GM19455 (cell line): ENCODE measurements around the gene COMMD1.
"Not testable (repeated sequence)": the region's sequence is repeated elsewhere in the genome, so short reads cannot be mapped to it uniquely, and the experiment has no call there.

Source experiments
- ATAC-seq: cut with Tn5 transposase; IDR thresholded peaks from one replicate; pipeline ENCODE4 v1.9.1; 2021; ENCODE audit not compliant: unreplicated experiment

The COMMD1 gene

DNA sequence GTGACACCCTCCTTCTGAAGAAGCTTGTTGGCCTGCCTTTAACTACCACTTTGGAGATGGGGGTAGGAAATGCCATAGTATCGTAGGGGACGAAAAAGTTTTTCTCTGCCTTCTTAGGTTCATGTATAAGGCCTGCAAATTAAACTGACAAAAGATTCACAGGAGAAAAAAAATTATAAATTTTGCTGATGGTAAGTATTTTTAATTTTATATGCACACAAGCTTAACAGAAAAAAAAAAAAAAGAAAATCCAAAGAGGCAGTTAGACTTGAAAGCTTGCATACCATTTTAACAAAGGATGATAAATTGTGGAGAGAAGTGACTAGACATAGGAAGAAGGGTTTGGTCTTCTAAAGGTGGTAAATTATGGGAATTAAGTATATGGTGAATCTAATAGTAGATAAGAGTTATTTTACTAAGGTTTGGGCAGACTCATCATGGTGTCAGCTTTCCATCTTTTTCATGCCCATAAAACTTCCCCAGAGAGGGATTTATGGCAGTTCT lies 227.9 kb downstream of the COMMD1 start:
- no peak for ATAC-seq

DNA sequence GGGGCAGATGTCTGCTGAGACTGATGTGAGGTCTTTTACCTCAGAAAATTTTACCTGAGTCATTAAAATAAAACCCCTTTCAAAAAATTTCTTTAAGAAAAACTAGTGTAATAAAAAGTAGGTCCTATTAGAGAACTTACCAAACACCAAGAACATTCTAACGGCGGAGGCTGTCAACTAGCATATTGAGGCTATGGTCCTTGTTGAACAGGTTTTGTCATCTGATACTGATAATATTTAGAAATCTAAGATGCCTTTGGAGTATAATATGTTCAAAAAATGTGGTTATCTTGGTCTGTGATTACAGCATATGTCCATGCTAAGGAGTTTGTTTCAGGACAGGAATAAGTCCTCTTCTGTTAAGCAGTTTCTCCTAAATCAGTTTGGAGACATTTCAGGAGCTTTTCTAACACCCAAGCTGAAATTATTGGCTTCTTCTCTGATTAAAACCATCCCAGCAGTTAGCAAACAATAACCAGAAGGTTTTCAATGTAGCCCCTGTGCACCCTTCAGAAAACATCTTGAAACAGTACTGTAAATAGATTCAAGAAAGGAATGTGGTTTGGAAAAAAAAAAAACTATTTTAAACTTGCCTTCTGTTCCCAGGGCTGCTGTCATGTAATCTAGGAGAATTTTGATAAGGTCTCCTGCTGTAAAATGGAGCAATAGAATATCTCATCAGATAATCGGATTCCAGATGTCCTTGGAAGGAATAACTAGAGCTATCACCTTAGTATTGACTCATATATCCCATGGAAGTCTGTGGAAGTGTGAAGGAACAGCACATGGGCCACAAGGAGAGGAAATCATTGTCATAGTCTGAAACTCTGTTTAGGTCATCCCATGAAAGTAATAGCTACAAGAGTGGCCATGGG lies 231.7 kb downstream of the COMMD1 start:
- ATAC-seq, result no peak

DNA sequence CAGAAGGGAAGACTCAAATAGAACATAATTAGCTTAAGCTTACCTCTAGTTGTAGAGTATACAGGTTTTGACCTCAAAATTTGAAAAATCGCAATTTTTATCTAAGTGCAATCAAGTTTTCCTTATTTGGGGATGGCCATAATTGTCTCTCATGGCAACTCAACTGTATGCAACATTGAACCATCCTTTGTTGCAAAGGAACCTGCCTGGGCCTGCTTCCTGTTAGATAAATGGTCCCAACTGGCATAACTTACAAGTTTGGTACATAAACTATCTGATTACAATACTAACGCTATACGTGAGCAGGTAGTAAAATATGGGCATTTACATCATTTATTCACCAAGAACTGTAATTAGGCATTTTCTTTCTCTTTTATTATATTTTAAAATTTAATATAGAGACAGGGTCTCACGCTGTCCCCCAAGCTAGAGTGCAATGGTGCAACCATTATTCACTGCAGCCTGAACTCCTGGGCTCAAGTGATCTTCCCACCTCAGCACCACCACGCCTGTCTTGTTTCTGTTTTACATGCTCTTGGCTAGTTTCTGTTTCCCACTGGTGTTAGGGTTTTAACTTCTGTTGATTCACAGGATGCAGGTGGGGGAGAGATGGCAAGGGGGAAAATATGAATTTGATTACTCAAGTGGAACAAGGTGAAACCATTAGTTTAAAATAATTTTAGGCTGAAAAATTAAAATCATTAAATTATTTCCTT lies 235.1 kb downstream of the COMMD1 start:
- peak; percentile 53 for ATAC-seq

DNA sequence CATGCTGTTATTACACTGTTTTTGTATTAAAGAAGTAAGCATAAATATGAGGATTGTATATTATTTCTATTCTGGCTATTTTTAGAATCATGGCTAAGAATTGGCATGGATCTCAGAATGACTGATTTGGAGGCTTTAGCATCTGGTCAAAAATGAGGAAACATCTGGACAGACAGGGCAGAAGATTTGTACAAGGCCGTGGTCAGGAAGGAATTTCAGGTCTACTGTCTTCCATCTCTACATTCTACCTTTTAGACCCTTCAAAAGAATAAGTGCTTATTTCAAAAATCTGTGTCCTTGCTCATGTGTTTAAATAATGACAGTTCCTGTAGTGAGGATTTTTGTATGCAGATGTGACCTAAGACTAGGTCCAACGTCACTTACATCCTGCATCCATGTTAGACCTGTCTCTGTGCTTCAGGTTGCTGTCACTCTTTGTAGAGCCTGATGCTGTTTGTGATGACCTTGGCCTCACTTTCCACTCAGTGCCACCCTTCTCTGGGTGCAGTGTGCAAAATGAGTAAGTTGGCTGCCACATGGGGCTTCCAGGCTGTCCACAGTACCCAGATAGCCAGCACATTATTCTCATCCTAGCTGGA lies 235.8 kb downstream of the COMMD1 start:
- no peak for ATAC-seq

DNA sequence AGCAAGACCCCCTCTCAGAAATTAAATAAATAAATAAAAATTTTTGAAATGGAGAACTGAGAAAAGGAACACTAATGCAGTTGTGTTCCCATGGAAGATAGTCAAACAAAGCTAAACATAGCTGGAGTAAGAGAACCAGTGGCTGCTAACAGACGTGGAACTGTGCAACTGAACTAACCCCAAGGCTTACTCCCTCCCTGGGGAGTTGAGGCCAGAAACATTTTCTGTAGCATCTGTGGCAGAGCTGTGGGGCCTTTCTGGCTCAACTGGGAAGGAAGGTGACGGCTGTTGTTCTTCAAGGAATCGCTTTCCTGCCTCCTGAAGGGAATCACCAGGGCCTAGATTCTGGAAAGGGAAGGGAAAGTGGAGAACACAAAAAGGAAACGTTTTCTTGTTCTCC lies 236.6 kb downstream of the COMMD1 start:
- no peak for ATAC-seq

DNA sequence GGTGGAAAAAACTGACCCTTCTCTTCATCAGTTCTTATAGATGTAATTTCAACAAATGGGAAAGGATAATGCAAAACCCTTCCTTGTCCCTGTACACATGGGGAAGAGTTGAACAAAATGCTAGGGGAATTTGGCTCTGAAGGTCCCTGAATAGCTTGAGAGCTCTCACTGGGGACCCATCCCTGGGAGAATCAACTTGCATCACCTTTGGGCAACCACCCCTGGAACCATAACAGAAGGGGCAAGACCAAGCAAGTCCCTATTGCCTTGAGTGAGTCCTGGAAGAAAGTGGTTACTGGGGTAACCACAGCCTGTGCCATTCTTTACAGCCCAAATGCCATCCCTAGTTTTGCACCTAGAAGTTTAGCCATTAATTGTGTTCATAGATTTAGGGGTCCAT lies 238.2 kb downstream of the COMMD1 start:
- ATAC-seq, result no peak

DNA sequence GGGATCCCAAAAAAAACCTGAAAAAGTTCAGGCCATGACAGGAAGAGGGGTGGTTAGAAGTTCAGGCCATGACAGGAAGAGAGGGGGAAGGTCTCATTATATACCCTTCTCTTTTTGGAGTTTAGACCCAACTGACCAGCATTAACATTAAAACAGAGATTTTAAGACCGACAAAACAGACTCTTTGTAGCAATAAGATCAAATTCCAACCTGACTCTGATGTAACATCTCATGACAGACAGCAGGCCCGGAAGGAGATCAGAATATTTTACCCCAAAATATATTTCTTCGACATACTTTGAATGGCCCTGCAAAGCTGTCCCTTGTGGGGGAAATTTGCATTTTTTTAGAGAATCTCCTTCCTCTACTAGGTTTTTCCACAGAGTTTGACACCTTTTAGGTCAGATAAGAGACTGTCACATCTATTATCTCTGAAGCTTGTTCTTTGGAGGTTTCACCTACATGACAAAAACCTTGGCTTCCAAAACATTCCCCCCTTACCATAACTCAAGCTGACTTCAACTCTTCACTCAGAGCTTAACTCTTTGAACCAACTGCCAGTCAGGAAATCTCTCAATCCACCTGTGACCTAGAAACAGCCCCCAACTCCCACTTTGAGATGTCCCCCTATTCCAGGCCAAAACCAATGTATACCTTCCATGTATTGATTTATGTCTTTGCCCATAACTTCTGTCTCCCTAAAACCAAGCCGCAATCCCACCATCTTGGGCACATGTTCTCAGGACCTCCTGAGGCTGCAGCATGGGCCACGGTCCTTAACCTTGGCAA lies 239.4 kb downstream of the COMMD1 start:
- ATAC-seq, result no peak

DNA sequence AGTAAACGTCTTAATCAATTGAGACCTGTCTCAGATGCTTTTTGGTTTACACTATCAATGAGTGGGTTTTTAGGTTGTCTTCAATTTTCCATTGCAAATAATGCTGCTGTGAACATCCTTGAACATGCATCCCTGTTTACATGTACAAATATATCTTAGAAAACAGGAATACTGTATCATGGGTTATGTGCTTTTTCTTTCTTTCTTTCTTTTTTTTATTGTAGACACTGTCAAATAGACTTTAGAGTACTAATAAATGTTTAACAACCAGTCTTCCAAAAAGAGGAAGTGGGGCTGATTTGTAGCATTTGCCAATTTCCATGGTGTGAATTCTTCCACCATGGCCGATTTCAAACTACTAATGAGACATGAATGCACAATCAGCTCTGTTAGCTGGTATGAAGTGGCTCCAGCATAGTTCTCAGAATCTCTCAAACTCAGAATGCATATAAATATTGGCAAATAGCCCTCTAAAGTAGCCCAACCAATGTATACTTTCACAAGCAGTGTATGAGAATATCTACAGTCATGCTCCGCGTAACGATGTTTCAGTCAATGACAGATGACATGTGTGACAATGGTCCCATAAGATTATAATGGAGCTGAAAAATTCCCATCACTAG lies 240.1 kb downstream of the COMMD1 start:
- no peak for ATAC-seq

DNA sequence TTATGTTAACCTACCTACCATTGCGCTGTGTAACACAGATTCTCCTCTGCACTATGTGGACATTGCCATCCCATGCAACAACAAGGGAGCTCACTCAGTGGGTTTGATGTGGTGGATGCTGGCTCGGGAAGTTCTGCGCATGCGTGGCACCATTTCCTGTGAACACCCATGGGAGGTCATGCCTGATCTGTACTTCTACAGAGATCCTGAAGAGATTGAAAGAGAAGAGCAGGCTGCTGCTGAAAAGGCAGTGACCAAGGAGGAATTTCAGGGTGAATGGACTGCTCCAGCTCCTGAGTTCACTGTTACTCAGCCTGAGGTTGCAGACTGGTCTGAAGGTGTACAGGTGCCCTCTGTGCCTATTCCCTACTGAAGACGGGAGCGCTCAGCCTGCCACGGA lies 241.3 kb downstream of the COMMD1 start:
- ATAC-seq, result not testable (repeated sequence)

DNA sequence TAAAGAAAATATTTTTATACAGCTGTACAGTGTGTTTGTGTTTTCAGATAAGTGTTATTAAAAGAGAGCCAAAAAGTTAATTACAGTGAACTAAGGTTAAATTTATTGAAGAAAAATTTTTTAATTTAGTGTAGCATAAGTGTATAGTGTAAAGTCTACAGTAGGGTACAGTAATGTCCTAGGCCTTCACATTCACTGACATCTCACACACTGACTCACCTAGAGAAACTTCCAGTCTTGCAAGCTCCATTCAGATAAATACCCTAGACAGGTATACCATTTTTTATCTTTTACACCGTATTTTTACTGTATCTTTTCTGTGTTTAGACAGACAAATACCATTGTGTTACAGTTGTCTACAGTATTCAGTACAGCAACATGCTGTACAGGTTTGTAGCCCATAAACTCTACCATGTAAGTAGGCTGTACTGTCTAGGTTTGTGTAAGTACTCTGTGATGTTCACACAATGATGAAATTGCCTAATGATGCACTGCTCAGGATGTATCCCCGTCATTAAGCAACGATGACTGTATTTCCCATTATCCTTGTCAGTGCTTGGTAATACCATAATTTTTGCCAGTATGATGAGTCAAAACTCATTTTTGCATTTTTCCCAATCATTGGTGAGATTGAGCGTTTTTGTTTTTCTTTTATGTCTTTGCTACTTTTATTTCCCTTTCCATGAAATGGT lies 242.3 kb downstream of the COMMD1 start:
- no peak for ATAC-seq

DNA sequence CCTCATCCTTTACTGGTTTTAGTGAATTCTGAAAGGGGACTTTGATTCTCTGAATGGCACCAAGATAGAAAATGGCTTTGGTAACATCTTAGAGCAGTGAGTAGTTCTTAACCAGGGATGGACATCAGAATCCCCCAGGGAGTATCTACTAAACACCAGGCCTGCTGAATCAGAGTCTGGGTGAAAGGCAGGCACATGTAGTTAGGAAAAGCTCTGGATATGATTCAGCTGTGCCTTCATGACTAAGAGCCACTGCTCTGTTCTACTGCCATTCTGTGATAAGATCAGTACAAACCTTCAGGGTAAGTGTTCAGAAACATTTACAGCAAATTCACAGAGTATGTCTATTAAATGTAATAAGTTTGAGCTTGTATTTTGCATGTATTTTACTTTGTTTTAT lies 244.2 kb downstream of the COMMD1 start:
- no peak for ATAC-seq

DNA sequence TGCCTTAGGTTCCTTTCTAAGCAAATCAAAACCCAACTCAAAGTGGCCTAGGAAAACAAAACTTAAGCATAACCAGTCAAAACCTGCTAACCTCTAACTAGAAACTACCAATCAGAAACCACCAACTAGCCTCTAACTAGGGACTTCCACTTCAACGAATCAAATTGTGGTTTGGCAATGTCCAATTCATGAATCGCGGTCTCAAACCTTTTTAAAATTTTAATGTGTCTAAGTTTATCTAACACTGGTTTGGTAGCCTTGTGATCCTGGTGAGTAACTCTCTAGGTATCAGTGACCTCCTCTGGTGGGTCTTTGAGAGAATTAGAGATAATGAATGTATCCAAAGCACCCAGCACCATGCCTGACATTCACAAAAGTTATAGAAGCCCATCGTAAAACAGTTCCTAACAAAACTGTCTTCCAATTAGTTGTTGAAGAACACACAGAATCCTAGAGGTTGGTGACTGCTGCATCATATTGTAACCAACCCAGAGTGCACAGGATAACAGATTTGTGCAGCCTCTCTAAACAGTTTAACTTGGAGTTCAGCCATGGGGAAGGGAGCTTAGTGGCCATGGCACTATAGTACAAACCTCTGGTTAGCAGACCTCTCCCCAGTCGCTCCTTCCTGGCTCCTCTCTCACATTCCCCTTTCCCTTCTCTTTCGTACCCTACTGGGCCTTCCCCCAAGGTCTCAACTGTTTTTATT lies 245.3 kb downstream of the COMMD1 start:
- no peak for ATAC-seq

DNA sequence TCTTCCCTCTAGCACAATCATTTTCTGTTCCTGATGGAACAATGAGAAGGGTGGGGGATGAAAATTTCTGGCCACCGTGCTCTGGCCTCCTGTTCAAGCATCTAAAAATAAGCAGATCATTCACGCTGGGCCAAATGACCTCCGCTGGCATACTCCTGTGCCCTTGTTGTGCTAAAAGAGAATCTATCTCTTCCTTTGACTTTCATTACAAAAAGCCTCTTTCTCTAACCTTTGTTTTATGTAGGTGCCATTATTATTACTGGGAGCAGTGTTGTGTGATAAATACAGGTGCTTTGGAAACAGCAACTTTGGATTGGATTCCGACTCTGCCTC lies 245.8 kb downstream of the COMMD1 start:
- no peak for ATAC-seq

DNA sequence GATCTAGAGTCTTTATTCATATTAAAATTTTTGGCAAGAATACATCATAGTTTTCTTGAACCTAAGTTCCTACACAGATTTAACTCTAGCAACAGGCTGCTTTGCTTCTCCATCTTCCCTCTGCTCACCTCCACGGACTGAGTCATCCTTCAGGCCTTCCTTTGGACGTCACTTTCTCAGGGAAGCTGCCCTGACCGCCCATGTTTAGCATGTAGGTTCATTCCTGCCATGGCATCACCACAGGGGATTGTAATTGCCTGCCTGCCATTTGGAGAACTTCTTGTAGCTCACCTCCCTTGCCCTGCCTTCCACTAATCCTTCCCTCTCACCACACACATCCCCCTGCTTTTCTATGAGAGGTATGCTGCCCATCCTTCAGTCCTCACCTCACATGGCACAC lies 246.5 kb downstream of the COMMD1 start:
- no peak for ATAC-seq

DNA sequence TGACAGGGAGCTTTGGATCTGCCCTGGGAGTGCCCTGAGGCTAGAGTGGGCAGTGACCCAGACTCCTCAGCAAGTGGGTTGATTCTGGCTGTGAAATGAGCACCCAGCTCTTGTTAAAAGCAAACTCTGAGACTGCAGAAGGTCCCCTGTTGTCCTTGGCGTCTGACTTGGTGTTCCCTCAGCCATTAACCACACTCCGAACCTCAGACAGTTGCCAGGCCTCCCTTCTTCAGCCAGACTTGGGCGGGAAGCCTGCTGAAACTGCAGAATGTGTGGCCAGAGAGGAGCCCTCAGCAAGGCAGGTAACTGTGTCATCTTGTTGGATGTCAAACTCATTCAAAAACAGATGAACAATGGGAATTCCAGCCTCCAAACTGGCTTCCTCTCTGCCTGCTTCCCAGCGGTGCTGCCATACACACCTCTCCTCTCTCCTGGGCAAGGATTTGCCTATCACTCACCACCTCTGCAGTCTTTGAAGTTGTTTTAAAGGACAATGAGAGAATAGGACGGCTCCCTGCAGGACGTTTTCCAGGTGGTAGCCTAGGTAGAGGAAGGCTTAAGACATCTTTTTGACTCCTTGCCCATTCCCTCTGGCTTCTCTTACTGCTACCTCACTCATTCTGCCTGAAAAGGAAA lies 251.5 kb downstream of the COMMD1 start:
- no peak for ATAC-seq

DNA sequence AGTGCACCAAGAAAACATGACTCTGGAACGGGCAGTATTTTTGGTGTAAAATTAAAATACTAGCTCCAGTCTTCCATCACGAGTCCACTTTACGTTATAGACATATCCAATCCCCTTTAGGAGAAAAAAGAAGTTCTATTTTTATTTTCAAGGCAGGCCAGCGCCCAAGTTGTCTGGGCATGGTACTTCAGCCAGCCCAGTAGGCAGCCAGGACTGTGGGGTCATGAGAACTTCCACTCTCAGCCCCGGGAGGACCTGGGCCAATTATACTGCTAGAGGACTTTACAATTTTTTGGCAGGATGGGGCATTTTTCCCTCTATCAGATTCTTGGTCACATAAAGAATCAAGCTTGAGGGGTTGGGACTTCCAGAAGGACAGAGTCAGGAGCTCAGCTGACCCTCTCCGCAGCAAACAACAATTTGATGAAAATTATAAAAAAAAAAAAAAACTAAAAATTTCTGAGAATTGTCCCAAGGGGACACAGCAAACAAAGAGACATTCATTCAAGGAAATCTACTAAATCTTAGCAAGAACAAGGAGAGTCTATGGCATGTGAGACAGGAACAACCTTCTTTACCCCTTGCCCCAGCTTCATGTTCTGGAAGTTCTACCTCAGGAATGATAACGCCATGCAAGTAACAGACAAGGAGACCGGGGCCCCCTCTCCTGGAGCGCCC lies 253.1 kb downstream of the COMMD1 start:
- no peak for ATAC-seq

DNA sequence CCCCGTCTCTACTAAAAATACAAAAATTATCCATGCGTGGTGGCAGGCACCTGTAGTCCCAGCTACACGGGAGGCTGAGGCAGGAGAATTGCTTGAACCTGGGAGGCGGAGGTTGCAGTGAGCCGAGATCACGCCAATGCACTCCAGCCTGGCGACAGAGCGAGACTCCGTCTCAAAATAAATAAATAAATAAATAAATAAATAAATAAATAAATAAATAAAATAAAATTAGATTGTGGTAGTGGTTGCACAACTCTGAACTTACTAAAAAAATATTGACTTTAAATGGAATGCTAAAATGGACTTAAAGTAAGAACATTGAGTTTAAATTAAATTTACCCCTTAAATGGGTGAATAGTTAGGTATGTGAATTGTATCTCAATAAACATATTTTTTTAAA lies 255.2 kb downstream of the COMMD1 start:
- not testable (repeated sequence) for ATAC-seq

DNA sequence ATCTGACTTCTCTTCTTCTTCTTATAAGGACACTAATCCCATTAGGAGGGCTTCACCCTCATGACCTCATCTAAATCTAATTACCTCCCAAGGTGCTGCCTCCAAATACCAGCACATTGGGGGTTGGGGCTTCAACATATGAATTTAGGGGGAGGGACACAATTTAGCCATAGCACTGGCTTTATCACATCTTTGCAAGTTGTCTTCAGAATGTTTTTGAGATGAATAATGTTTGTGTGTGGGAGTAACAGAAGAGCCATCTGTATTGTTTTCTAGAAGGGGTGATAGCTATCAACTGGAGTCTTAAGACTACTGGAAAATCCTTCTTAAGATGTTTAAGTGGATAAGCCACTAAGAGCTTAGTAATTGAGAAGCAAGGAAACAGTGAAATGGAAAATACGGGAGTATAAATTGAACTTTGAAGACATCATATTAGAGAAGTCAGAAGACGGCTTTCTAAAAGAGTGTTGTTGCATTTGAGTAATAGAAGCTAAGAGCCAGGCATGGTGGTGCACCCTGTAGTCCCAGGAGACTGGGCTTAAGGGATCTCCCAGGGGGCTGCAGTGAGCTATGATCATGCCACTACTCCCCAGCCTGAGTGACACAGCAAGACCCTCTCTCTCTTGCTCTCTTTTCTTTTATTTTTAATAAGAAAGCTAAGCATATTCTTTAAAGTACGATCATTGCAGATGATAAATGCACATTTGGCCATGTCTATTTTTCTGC lies 257.8 kb downstream of the COMMD1 start:
- no peak for ATAC-seq
